Prostate gland (tissue), 2 donors: ENCODE measurements around the gene ATP5MC3.

Experiments
- POLR2A ChIP-seq: fragments of 450-650 bp; IDR thresholded peaks from one replicate; pipeline ENCODE4 v1.6.1; 2016; ENCODE audit warnings: antibody characterized with exemption, mild to moderate bottlenecking
- POLR2AphosphoS5 ChIP-seq: sonication (generic); formaldehyde crosslinking; IDR thresholded peaks from one replicate; pipeline ENCODE4 v1.6.1; 2017; ENCODE audit warnings: antibody characterized with exemption
- TF ChIP-seq, protein P1 (sequence below), 4 experiments: fragments of 200-600 bp in 2 of 4; fragments of 450-650 bp in 2 of 4; sonication (generic) in 2 of 4; IDR thresholded peaks; 1 replicate in 3 of 4; 2 replicates in 1 of 4; pipeline ENCODE4 v1.5.1; 2016 to 2019; ENCODE audit warnings: antibody characterized with exemption in 4 of 4, mild to moderate bottlenecking in 2 of 4, moderate library complexity in 2 of 4

GRCh38 chr2:175206866-175207265, 25.4 kb upstream of the ATP5MC3 start:
- TF ChIP-seq, protein P1, sequence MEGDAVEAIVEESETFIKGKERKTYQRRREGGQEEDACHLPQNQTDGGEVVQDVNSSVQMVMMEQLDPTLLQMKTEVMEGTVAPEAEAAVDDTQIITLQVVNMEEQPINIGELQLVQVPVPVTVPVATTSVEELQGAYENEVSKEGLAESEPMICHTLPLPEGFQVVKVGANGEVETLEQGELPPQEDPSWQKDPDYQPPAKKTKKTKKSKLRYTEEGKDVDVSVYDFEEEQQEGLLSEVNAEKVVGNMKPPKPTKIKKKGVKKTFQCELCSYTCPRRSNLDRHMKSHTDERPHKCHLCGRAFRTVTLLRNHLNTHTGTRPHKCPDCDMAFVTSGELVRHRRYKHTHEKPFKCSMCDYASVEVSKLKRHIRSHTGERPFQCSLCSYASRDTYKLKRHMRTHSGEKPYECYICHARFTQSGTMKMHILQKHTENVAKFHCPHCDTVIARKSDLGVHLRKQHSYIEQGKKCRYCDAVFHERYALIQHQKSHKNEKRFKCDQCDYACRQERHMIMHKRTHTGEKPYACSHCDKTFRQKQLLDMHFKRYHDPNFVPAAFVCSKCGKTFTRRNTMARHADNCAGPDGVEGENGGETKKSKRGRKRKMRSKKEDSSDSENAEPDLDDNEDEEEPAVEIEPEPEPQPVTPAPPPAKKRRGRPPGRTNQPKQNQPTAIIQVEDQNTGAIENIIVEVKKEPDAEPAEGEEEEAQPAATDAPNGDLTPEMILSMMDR (IDR thresholded peaks at IDR 0.05), result no peak
- TF ChIP-seq POLR2A (no peak), POLR2AphosphoS5 (no peak)
